Activated B cell treated with CpG ODN at 0.5 μM for 24 hours (primary cell): ENCODE data around the gene TGFBR1. TPM values are rescaled to one million over a fixed set of nuclear protein-coding genes. Genes with fewer than 3 reads are reported as not detected.

Experiments
- ATAC-seq: fragments of 200-7000 bp; cut with Tn5 transposase; one replicate; pipeline ENCODE4 v1.10.0; 2021; ENCODE audit warnings: low read depth, mild to moderate bottlenecking, moderate library complexity
- CTCF ChIA-PET: fragments of 350-600 bp; sonication (Branson Sonifier 250); formaldehyde crosslinking; loops from one replicate; lab custom pipeline; 2021; ENCODE audit warnings: antibody characterized with exemption; lab: Charles Lee
- POLR2A ChIA-PET: fragments of 350-600 bp; sonication (Branson Sonifier 250); formaldehyde crosslinking; loops from one replicate; lab custom pipeline; 2021; ENCODE audit warnings: antibody characterized with exemption; lab: Charles Lee
- DNase-seq: peaks from one replicate; pipeline ENCODE4 v3.0.0; 2022
- H3K27ac Mint-ChIP-seq: one replicate; pipeline ENCODE4 v1.8.0; 2020; ENCODE audit warnings: mixed read lengths
- H3K27me3 Mint-ChIP-seq: one replicate; pipeline ENCODE4 v1.8.0; 2021; ENCODE audit warnings: mixed read lengths
- H3K36me3 Mint-ChIP-seq: one replicate; pipeline ENCODE4 v1.8.0; 2021; ENCODE audit warnings: low read depth, mixed read lengths
- H3K4me1 Mint-ChIP-seq: one replicate; pipeline ENCODE4 v1.8.0; 2021; ENCODE audit warnings: mixed read lengths
- H3K4me3 Mint-ChIP-seq: one replicate; pipeline ENCODE4 v1.8.0; 2020; ENCODE audit warnings: mild to moderate bottlenecking, mixed read lengths
- H3K9me3 Mint-ChIP-seq: one replicate; pipeline ENCODE4 v1.8.0; 2020; ENCODE audit warnings: mixed read lengths
- CTCF ChIP-seq: fragments of 200-600 bp; IDR thresholded peaks from one replicate; pipeline ENCODE4 v1.8.0; 2022; ENCODE audit warnings: antibody characterized with exemption, mild to moderate bottlenecking
- intact Hi-C: fragments of 100-400 bp; cut with micrococcal nuclease; formaldehyde crosslinking; loops from one replicate; pipeline ENCODE4 v1.15.1; 2024
- total RNA-seq: library from RNA; stranded (reverse); gene quantifications from 2 replicates; pipeline ENCODE4 v1.2.3, GENCODE V29; 2022

Gene TGFBR1
- total RNA-seq, 1 donor from 2014 or later = 65.3 TPM

GRCh38 chr9:99181621-99182020, 76.7 kb downstream of the TGFBR1 start:
- peak; percentile 56 for ATAC-seq
- intact Hi-C loops = loop anchor here (1.0 to 5.0 kb wide), 4 partner anchors 77 to 639 kb away; partner anchors contain the start of gene TGFBR1
- no peaks in the 10 kb centered on the region for H3K27me3 Mint-ChIP-seq
- TF ChIP-seq CTCF = no peak
- peak overlapping the region; percentile 61 for H3K4me3 Mint-ChIP-seq
- ChIA-PET POLR2A (interaction anchor here (0.6 to 10.8 kb wide), 14 partner anchors 9 to 641 kb away, joined by 3 to 191 read pairs (median 5); partner anchors contain the start of genes ALG2, NR4A3, SEC61B and TGFBR1), CTCF (interaction anchor here (0.8 to 8.4 kb wide), 6 partner anchors 10 to 1143 kb away, joined by 3 to 120 read pairs (median 18); no protein-coding TSS in a partner anchor)
- DNase-seq = peak; percentile 47
- peaks cover 2% of the 10 kb centered on the region for H3K36me3 Mint-ChIP-seq
- no peaks in the 10 kb centered on the region for H3K9me3 Mint-ChIP-seq
- H3K27ac Mint-ChIP-seq = peak overlapping the region; percentile 95
- peaks cover 96% of the 10 kb centered on the region for H3K4me1 Mint-ChIP-seq

- no peaks in the 10 kb centered on the region for H3K9me3 Mint-ChIP-seq
- ATAC-seq = no peak
- H3K4me3 Mint-ChIP-seq = peak overlapping the region; percentile 41
- H3K4me1 Mint-ChIP-seq = peaks cover 97% of the 10 kb centered on the region
- POLR2A ChIA-PET = interaction anchor here (0.6 to 10.8 kb wide), 16 partner anchors 9 to 640 kb away, joined by 3 to 191 read pairs (median 5); partner anchors contain the start of genes ALG2, NR4A3, SEC61B and TGFBR1
- DNase-seq = no peak
- peak overlapping the region; percentile 95 for H3K27ac Mint-ChIP-seq
- H3K27me3 Mint-ChIP-seq = no peaks in the 10 kb centered on the region
- peaks cover 2% of the 10 kb centered on the region for H3K36me3 Mint-ChIP-seq
- no peak for TF ChIP-seq CTCF
- CTCF ChIA-PET = interaction anchor here (1.1 to 8.4 kb wide), 7 partner anchors 10 to 1142 kb away, joined by 3 to 120 read pairs (median 4); partner anchors contain the start of genes ALG2 and SEC61B
- intact Hi-C loops = loop anchor here (5.0 kb wide), 2 partner anchors 125 to 330 kb away; no protein-coding TSS in a partner anchor
Observed at GRCh38 chr9:99182356-99182755, 77.4 kb downstream of the TGFBR1 start.

- no peaks in the 10 kb centered on the region for H3K27me3 Mint-ChIP-seq
- H3K27ac Mint-ChIP-seq = peak overlapping the region; percentile 95
- H3K4me1 Mint-ChIP-seq = peaks cover 99% of the 10 kb centered on the region
- peaks cover 2% of the 10 kb centered on the region for H3K36me3 Mint-ChIP-seq
- CTCF ChIA-PET = interaction anchor here (1.3 to 8.4 kb wide), 10 partner anchors 12 to 829 kb away, joined by 3 to 120 read pairs (median 8); no protein-coding TSS in a partner anchor
- no peak for ATAC-seq
- intact Hi-C loops = loop anchor here (1.0 to 5.0 kb wide), 18 partner anchors 16 to 1140 kb away; partner anchors contain the start of genes INVS and SEC61B
- no peak for TF ChIP-seq CTCF
- no peak for DNase-seq
- no peaks in the 10 kb centered on the region for H3K9me3 Mint-ChIP-seq
- H3K4me3 Mint-ChIP-seq = peak overlapping the region; percentile 57
- POLR2A ChIA-PET = interaction anchor here (0.6 to 10.8 kb wide), 19 partner anchors 11 to 1033 kb away, joined by 3 to 191 read pairs (median 4); partner anchors contain the start of genes ALG2, NR4A3, SEC61B and TGFBR1
Observed at GRCh38 chr9:99183616-99184015, 78.7 kb downstream of the TGFBR1 start.

GRCh38 chr9:99184110-99184474, 79.2 kb downstream of the TGFBR1 start:
- ChIA-PET CTCF (interaction anchor here (0.6 to 8.4 kb wide), 34 partner anchors 8 to 1139 kb away, joined by 3 to 120 read pairs (median 6); partner anchors contain the start of genes ALG2 and SEC61B), POLR2A (interaction anchor here (0.8 to 10.8 kb wide), 21 partner anchors 11 to 1032 kb away, joined by 3 to 191 read pairs (median 5); partner anchors contain the start of genes ALG2, NR4A3, SEC61B and TGFBR1)
- Mint-ChIP-seq H3K27ac (peak overlapping the region; percentile 95), H3K27me3 (no peaks in the 10 kb centered on the region), H3K9me3 (no peaks in the 10 kb centered on the region), H3K4me1 (peaks cover 98% of the 10 kb centered on the region), H3K36me3 (peaks cover 2% of the 10 kb centered on the region), H3K4me3 (peak overlapping the region; percentile 57)
- intact Hi-C loops = loop anchor here (1.0 to 5.0 kb wide), 18 partner anchors 17 to 1139 kb away; partner anchors contain the start of genes INVS and SEC61B
- no peak for TF ChIP-seq CTCF
- DNase-seq (no peak), ATAC-seq (no peak)
